Testis (tissue), 3 donors: Measurements from ENCODE around the gene FAM171A1. TPM values are rescaled to one million over a fixed set of nuclear protein-coding genes. Genes with fewer than 3 reads are reported as not detected.
A peak's percentile ranks its signal among the peaks of the same experiment; 100 is the strongest.
"Not testable (repeated sequence)": the region's sequence is repeated elsewhere in the genome, so short reads cannot be mapped to it uniquely, and the experiment has no call there.

ENCODE experiments used
- DNase-seq: peaks from one replicate; pipeline ENCODE4 v3.0.0-alpha.2; 2019
- H3K27ac ChIP-seq, 2 donors: fragments of 200-600 bp; sonication (generic); one replicate each; pipeline ENCODE4 v1.5.1; 2019
- H3K27me3 ChIP-seq: fragments of 200-600 bp; sonication (generic); one replicate; pipeline ENCODE4 v1.5.1; 2019
- H3K36me3 ChIP-seq: fragments of 200-600 bp; sonication (generic); one replicate; pipeline ENCODE4 v1.5.1; 2017; ENCODE audit warnings: low read depth; ENCODE audit errors: missing control alignments
- H3K4me1 ChIP-seq: fragments of 200-600 bp; sonication (generic); one replicate; pipeline ENCODE4 v1.5.1; 2019
- H3K4me3 ChIP-seq, 2 donors: fragments of 200-600 bp; sonication (generic); one replicate each; pipeline ENCODE4 v1.5.1; 2017 to 2019
- H3K9me3 ChIP-seq: fragments of 200-600 bp; sonication (generic); one replicate; pipeline ENCODE4 v1.5.1; 2017
- CTCF ChIP-seq, 3 experiments: fragments of 450-650 bp in 2 of 3; fragments of 200-600 bp in 1 of 3; sonication (generic) in 1 of 3; IDR thresholded peaks; one replicate each; pipeline ENCODE4 v1.5.1; 2016 to 2019; ENCODE audit warnings: antibody characterized with exemption in 3 of 3, mild to moderate bottlenecking in 2 of 3, moderate library complexity in 1 of 3
- POLR2A ChIP-seq: fragments of 450-650 bp; IDR thresholded peaks from one replicate; pipeline ENCODE4 v1.6.1; 2017; ENCODE audit warnings: antibody characterized with exemption, mild to moderate bottlenecking, moderate library complexity
- WGBS, 2 donors: methylation state at CpG; one replicate each; pipeline ENCODE4 v1.1.5; 2018; 5-methylcytosine and 5-hydroxymethylcytosine counted together
- intact Hi-C: fragments of 100-400 bp; cut with DNase I; formaldehyde crosslinking; loops from one replicate; pipeline ENCODE4 v1.15.1; 2023; ENCODE audit warnings: low total_unique reads
- polyA plus RNA-seq: library from polyadenylated mRNA; stranded (reverse); fragments of 350-450 nt; fragmentation: Illumina TruSeq; extraction: RNeasy Lipid Tissue Mini Kit (QIAGEN cat#74804); gene quantifications from one replicate; pipeline ENCODE4 v1.2.3, GENCODE V29; 2014; ENCODE audit warnings: low read depth, low replicate concordance; ENCODE audit not compliant: insufficient read depth
- total RNA-seq, 2 donors: library from RNA; depleted of rRNA; stranded (reverse); fragments of >200 nt; gene quantifications; one replicate each; pipeline ENCODE4 v1.2.3, GENCODE V29; 2016

FAM171A1 gene
- total and polyA plus RNA-seq, 3 donors from 2014 or later, result 9.2 to 11.1 (median 10.8) TPM

DNA sequence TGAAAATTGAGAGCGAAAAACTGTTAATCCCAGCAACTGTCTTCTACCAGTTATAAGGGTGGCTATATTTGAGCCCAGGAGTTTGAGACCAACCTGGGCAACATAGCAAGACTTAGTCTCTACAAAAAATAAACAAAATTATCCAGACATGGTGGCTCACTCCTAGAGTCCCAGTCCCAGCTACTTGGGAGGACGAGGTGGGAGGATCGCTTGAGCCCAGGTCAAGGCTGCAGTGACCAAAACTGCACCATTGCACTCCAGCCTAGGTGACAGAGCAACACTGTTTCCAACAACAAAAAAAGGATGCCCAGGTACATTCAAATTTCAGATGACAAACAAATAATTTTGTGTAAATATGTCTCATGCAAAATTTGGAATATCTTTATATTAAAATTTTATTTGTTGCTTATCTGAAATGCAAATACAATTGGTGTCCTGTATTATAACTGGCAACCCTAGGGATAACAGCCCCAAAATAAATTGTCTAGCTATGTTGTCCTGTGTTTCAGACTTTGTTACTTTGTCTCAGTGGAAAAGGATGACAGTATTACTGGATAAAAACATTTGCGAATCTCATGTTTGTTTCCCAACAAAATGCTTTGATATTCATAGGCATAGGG, 26.7 kb downstream of the FAM171A1 start:
- WGBS, 2 donors, result 67 to 91% methylated on average over 4 of the region's 4 CpGs
- no peak overlapping the region for H3K4me3 ChIP-seq
- H3K4me1 ChIP-seq, result peaks cover 4% of the 10 kb centered on the region
- no peak for DNase-seq
- H3K9me3 ChIP-seq, result no peaks in the 10 kb centered on the region
- no peaks in the 10 kb centered on the region for H3K36me3 ChIP-seq
- H3K27ac ChIP-seq, result peak overlapping the region in 1 of 2 donors; percentile 17
- H3K27me3 ChIP-seq, result no peaks in the 10 kb centered on the region
- intact Hi-C loops, result no loop called here
- TF ChIP-seq POLR2A (no peak), CTCF (IDR thresholded peaks at IDR 0.05) (no peak)

GRCh38 chr10:15342970-15343369, 28.1 kb downstream of the FAM171A1 start:
- TF ChIP-seq CTCF (IDR thresholded peaks at IDR 0.05), result no peak
- no peak for TF ChIP-seq POLR2A
- H3K4me1 ChIP-seq, result peaks cover 4% of the 10 kb centered on the region
- WGBS, 2 donors, result 86 to 91% methylated on average over 3 of the region's 3 CpGs
- H3K9me3 ChIP-seq, result no peaks in the 10 kb centered on the region
- H3K4me3 ChIP-seq, result no peak overlapping the region
- intact Hi-C loops, result no loop called here
- H3K27ac ChIP-seq, result no peak overlapping the region
- H3K27me3 ChIP-seq, result no peaks in the 10 kb centered on the region
- no peaks in the 10 kb centered on the region for H3K36me3 ChIP-seq
- no peak for DNase-seq

GRCh38 chr10:15341502-15342128, 29.5 kb downstream of the FAM171A1 start:
- WGBS, 2 donors, result 55 to 84% methylated on average over 7 of the region's 7 CpGs
- DNase-seq, result no peak
- TF ChIP-seq CTCF (IDR thresholded peaks at IDR 0.05) (no peak), POLR2A (no peak)
- no peak overlapping the region for H3K4me3 ChIP-seq
- peaks cover 4% of the 10 kb centered on the region for H3K4me1 ChIP-seq
- intact Hi-C loops, result no loop called here
- no peaks in the 10 kb centered on the region for H3K9me3 ChIP-seq
- H3K36me3 ChIP-seq, result no peaks in the 10 kb centered on the region
- no peak overlapping the region for H3K27ac ChIP-seq
- no peaks in the 10 kb centered on the region for H3K27me3 ChIP-seq

- WGBS, 2 donors, result 81 to 93% methylated on average over 2 of the region's 2 CpGs
- no peak for TF ChIP-seq POLR2A
- TF ChIP-seq CTCF (IDR thresholded peaks at IDR 0.05), result no peak
- no peaks in the 10 kb centered on the region for H3K4me1 ChIP-seq
- DNase-seq, result no peak
- no peaks in the 10 kb centered on the region for H3K36me3 ChIP-seq
- H3K4me3 ChIP-seq, result no peak overlapping the region
- no peak overlapping the region for H3K27ac ChIP-seq
- no peaks in the 10 kb centered on the region for H3K27me3 ChIP-seq
- H3K9me3 ChIP-seq, result no peaks in the 10 kb centered on the region
- intact Hi-C loops, result no loop called here
Measured at GRCh38 chr10:15339892-15340291, 31.2 kb downstream of the FAM171A1 start.

DNA sequence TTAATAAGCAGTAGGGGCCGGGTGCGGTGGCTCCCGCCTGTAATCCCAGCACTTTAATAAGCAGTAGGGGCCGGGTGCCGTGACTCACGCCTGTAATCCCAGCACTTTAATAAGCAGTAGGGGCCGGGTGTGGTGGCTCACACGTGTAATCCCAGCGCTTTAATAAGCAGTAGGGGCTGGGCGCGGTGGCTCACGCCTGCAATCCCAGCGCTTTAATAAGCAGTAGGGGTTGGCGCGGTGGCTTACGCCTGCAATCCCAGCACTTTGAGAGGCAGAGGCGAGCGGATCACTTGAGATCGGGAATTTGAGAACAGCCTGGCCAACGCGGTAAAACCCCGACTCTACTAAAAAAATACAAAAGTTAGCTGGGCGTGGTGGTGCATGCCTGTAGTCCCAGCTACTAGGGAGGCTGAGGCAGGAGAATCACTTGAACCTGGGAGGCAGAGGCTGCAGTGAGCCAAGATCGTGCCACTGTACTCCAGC, 33.6 kb downstream of the FAM171A1 start:
- H3K4me1 ChIP-seq, DNase-seq, H3K9me3 ChIP-seq, intact Hi-C loops, H3K4me3 ChIP-seq, H3K27ac ChIP-seq, H3K36me3 ChIP-seq, H3K27me3 ChIP-seq: not testable (repeated sequence)
- 79 to 85% methylated on average over 24 of the region's 24 CpGs for WGBS, 2 donors
